HEK293 (cell line): ENCODE measurements around the gene ATOH8.

ENCODE experiments used
- CTCF ChIA-PET: fragments of 350-600 bp; formaldehyde crosslinking; extraction: SDS; loops from one replicate; lab custom pipeline; 2021; ENCODE audit warnings: antibody characterized with exemption; lab: Yijun Ruan, JAX
- POLR2A ChIA-PET: fragments of 300-600 bp; formaldehyde crosslinking; extraction: SDS; loops from one replicate; lab custom pipeline; 2020; ENCODE audit warnings: antibody characterized with exemption, inconsistent platforms; lab: Yijun Ruan, JAX
- H3K27ac ChIP-seq: fragments of 200-500 bp; sonication (Bioruptor generic); 2 replicates; pipeline ENCODE4 v1.5.1; 2014; ENCODE audit warnings: low read depth, low read length, control low read depth, inconsistent platforms; ENCODE audit errors: extremely low read depth
- H3K36me3 ChIP-seq, 2 experiments: fragments of 200-500 bp in 1 of 2; sonication (Bioruptor generic) in 1 of 2; 1 replicate in 1 of 2; 2 replicates in 1 of 2; pipeline ENCODE4 v1.5.1; 2014 to 2017; ENCODE audit warnings: inconsistent platforms in 2 of 2, low read length in 2 of 2; ENCODE audit not compliant: control insufficient read depth in 2 of 2, insufficient read depth in 1 of 2
- H3K4me1 ChIP-seq: fragments of 200-500 bp; sonication (Bioruptor generic); 2 replicates; pipeline ENCODE4 v1.5.1; 2014; ENCODE audit warnings: mild to moderate bottlenecking, low read length, inconsistent platforms; ENCODE audit not compliant: control insufficient read depth, insufficient read depth
- H3K4me3 ChIP-seq: 2 replicates; pipeline ENCODE4 v1.5.1; 2011; ENCODE audit warnings: low read depth, mild to moderate bottlenecking, control low read depth, low read length, moderate library complexity
- H3K9me3 ChIP-seq: fragments of 200-500 bp; sonication (Bioruptor generic); 2 replicates; pipeline ENCODE4 v1.5.1; 2014; ENCODE audit warnings: low read depth, low read length, inconsistent platforms; ENCODE audit not compliant: control insufficient read depth, insufficient read depth
- GLI2 ChIP-seq: fragments of 450-650 bp; formaldehyde crosslinking; IDR thresholded peaks from 2 replicates; pipeline ENCODE4; 2017; ENCODE audit warnings: missing biosample characterization, missing genetic modification characterization, low read depth, borderline replicate concordance
- MZF1 ChIP-seq: fragments of 450-650 bp; formaldehyde crosslinking; IDR thresholded peaks from 2 replicates; pipeline ENCODE4 v1.5.1; 2017; ENCODE audit warnings: missing biosample characterization, missing genetic modification characterization, borderline replicate concordance
- PRDM10 ChIP-seq: fragments of 450-650 bp; formaldehyde crosslinking; IDR thresholded peaks from 2 replicates; pipeline ENCODE4 v1.5.1; 2016; ENCODE audit warnings: missing biosample characterization, missing genetic modification characterization
- PRDM6 ChIP-seq: fragments of 450-650 bp; formaldehyde crosslinking; IDR thresholded peaks from 2 replicates; pipeline ENCODE4 v1.5.1; 2017; ENCODE audit warnings: missing biosample characterization, missing genetic modification characterization
- ZBTB10 ChIP-seq: fragments of 450-650 bp; formaldehyde crosslinking; IDR thresholded peaks from 2 replicates; pipeline ENCODE4 v1.5.1; 2016; ENCODE audit warnings: missing biosample characterization, missing genetic modification characterization
- ZBTB48 ChIP-seq: fragments of 450-650 bp; formaldehyde crosslinking; IDR thresholded peaks from 2 replicates; pipeline ENCODE4 v1.5.1; 2016; ENCODE audit warnings: missing biosample characterization, missing genetic modification characterization
- ZBTB8A ChIP-seq: fragments of 450-650 bp; formaldehyde crosslinking; IDR thresholded peaks from 2 replicates; pipeline ENCODE4 v1.5.1; 2016; ENCODE audit warnings: missing biosample characterization, missing genetic modification characterization
- ZEB2 ChIP-seq: fragments of 450-650 bp; formaldehyde crosslinking; IDR thresholded peaks from 2 replicates; pipeline ENCODE4 v1.5.1; 2016; ENCODE audit warnings: missing biosample characterization, missing genetic modification characterization
- ZFHX2 ChIP-seq: fragments of 450-650 bp; formaldehyde crosslinking; conservative IDR thresholded peaks from 2 replicates; pipeline ENCODE4 v1.5.1; 2016; ENCODE audit warnings: missing biosample characterization, missing genetic modification characterization
- ZNF138 ChIP-seq: fragments of 450-650 bp; formaldehyde crosslinking; IDR thresholded peaks from 2 replicates; pipeline ENCODE4 v1.5.1; 2016; ENCODE audit warnings: missing biosample characterization, missing genetic modification characterization, borderline replicate concordance
- ZNF223 ChIP-seq: fragments of 450-650 bp; formaldehyde crosslinking; IDR thresholded peaks from 2 replicates; pipeline ENCODE4 v1.5.1; 2016; ENCODE audit warnings: missing biosample characterization, missing genetic modification characterization
- ZNF37A ChIP-seq: fragments of 450-650 bp; IDR thresholded peaks from 2 replicates; pipeline ENCODE4 v1.5.1; 2018; ENCODE audit warnings: missing biosample characterization, missing genetic modification characterization
- ZNF391 ChIP-seq: fragments of 450-650 bp; formaldehyde crosslinking; IDR thresholded peaks from 2 replicates; pipeline ENCODE4 v1.5.1; 2016; ENCODE audit warnings: low read depth, missing biosample characterization, missing genetic modification characterization, borderline replicate concordance
- ZNF585B ChIP-seq: fragments of 450-650 bp; formaldehyde crosslinking; IDR thresholded peaks from 2 replicates; pipeline ENCODE4 v1.5.1; 2016; ENCODE audit warnings: missing biosample characterization, missing genetic modification characterization
- ZNF623 ChIP-seq: fragments of 450-650 bp; formaldehyde crosslinking; IDR thresholded peaks from 2 replicates; pipeline ENCODE4 v1.5.1; 2016; ENCODE audit warnings: missing biosample characterization, missing genetic modification characterization
- ZNF76 ChIP-seq: fragments of 450-650 bp; formaldehyde crosslinking; IDR thresholded peaks from 2 replicates; pipeline ENCODE4; 2016; ENCODE audit warnings: low read depth, missing biosample characterization, missing genetic modification characterization, borderline replicate concordance
- TF ChIP-seq, protein P1 (sequence below): IDR thresholded peaks from 2 replicates; pipeline ENCODE4 v1.6.1; 2011; ENCODE audit warnings: mild to moderate bottlenecking, low read depth, low read length, borderline replicate concordance
- TF ChIP-seq, protein P2 (sequence below): fragments of 450-650 bp; formaldehyde crosslinking; IDR thresholded peaks from 2 replicates; pipeline ENCODE4 v1.5.1; 2016; ENCODE audit warnings: missing biosample characterization, missing genetic modification characterization
- TF ChIP-seq, protein P3 (sequence below): fragments of 450-650 bp; IDR thresholded peaks from 2 replicates; pipeline ENCODE4 v1.5.1; 2018; ENCODE audit warnings: missing biosample characterization, missing genetic modification characterization
- TF ChIP-seq, protein P4 (sequence below): fragments of 450-650 bp; formaldehyde crosslinking; IDR thresholded peaks from 2 replicates; pipeline ENCODE4 v1.5.1; 2016; ENCODE audit warnings: missing biosample characterization, missing genetic modification characterization, borderline replicate concordance

Gene ATOH8

DNA sequence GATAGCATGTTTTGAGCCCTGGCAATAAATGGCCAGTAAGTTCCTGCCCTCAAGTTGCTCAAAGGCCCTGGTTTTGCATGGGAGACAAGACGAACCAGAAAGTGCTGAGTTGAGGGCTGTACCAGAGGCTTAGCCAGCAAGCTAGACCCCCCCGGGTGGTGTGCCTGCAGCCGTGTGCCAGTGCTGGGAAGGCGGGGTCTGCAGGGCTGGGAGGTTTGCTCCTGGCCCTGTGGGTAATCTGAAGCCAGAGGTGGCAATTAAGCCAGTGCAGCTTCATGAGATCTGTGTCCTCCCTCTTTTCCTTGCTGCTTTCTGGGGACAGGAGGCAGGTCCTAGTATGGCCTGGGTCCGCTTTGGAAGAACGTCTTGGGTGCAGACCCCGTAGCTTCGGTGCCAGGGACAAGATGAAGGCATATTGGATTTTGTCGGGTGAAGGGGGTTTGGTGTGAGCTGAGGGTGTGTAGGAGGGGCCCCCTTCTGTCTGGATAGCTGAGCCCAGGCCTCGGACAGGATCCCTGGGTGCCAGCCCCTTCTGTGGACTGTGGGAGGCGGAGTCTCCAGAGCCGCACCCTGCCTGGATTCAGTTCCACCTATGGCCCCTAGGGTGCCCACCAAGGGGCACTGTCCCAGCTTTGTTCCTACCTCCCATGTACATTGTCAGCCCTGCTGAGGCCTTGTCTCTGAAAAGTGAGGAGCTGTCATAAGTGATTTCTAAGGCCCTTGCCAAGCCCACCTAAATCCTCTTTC lies 15.6 kb downstream of the ATOH8 start (continued):
- TF ChIP-seq PRDM10 (tag by site-specific recombination) (peak; percentile 27; the same call in 1 of the 2 replicates), ZBTB8A (tag by site-specific recombination) (peak; percentile 27; the same call in 1 of the 2 replicates), ZBTB48 (no peak)

GRCh38 chr2:85769983-85770362 lies 16.2 kb downstream of the ATOH8 start:
- Histone ChIP-seq H3K4me3 (no peak overlapping the region), H3K4me1 (peaks cover 41% of the 10 kb centered on the region), H3K36me3 (no peaks in the 10 kb centered on the region), H3K9me3 (no peaks in the 10 kb centered on the region), H3K27ac (peak overlapping the region; percentile 69; the same call in 1 of the 2 replicates)
- TF ChIP-seq, protein P1, sequence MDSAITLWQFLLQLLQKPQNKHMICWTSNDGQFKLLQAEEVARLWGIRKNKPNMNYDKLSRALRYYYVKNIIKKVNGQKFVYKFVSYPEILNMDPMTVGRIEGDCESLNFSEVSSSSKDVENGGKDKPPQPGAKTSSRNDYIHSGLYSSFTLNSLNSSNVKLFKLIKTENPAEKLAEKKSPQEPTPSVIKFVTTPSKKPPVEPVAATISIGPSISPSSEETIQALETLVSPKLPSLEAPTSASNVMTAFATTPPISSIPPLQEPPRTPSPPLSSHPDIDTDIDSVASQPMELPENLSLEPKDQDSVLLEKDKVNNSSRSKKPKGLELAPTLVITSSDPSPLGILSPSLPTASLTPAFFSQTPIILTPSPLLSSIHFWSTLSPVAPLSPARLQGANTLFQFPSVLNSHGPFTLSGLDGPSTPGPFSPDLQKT, result no peak
- TF ChIP-seq GLI2 (tag by site-specific recombination) (no peak), ZBTB10 (no peak), ZNF76 (tag by site-specific recombination) (no peak), ZNF37A (tag by site-specific recombination) (no peak), PRDM6 (tag by site-specific recombination) (no peak), ZNF623 (no peak), ZNF138 (tag by site-specific recombination) (no peak), ZEB2 (tag by site-specific recombination) (no peak), MZF1 (tag by site-specific recombination) (no peak), ZNF585B (tag by site-specific recombination) (no peak), ZFHX2 (no peak), ZNF223 (tag by site-specific recombination) (no peak), ZNF391 (no peak)
- TF ChIP-seq, protein P2, sequence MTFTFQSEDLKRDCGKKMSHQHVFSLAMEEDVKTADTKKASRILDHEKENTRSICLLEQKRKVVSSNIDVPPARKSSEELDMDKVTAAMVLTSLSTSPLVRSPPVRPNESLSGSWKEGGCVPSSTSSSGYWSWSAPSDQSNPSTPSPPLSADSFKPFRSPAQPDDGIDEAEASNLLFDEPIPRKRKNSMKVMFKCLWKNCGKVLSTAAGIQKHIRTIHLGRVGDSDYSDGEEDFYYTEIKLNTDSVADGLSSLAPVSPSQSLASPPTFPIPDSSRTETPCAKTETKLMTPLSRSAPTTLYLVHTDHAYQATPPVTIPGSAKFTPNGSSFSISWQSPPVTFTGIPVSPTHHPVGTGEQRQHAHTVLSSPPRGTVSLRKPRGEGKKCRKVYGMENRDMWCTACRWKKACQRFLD, result no peak
- TF ChIP-seq, protein P3, sequence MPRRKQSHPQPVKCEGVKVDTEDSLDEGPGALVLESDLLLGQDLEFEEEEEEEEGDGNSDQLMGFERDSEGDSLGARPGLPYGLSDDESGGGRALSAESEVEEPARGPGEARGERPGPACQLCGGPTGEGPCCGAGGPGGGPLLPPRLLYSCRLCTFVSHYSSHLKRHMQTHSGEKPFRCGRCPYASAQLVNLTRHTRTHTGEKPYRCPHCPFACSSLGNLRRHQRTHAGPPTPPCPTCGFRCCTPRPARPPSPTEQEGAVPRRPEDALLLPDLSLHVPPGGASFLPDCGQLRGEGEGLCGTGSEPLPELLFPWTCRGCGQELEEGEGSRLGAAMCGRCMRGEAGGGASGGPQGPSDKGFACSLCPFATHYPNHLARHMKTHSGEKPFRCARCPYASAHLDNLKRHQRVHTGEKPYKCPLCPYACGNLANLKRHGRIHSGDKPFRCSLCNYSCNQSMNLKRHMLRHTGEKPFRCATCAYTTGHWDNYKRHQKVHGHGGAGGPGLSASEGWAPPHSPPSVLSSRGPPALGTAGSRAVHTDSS, result no peak
- TF ChIP-seq, protein P4, sequence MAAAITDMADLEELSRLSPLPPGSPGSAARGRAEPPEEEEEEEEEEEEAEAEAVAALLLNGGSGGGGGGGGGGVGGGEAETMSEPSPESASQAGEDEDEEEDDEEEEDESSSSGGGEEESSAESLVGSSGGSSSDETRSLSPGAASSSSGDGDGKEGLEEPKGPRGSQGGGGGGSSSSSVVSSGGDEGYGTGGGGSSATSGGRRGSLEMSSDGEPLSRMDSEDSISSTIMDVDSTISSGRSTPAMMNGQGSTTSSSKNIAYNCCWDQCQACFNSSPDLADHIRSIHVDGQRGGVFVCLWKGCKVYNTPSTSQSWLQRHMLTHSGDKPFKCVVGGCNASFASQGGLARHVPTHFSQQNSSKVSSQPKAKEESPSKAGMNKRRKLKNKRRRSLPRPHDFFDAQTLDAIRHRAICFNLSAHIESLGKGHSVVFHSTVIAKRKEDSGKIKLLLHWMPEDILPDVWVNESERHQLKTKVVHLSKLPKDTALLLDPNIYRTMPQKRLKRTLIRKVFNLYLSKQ (tag by site-specific recombination), result no peak
- ChIA-PET POLR2A (interaction anchor here (3.0 kb wide), 1 partner anchor 16 kb away, joined by 14 read pairs; the partner anchor contains the start of gene ATOH8), CTCF (interaction anchor here (0.6 to 9.3 kb wide), 11 partner anchors 11 to 97 kb away, joined by 3 to 105 read pairs (median 7); partner anchors contain the start of gene ATOH8)
